Activated T-cell treated with anti-CD3 and anti-CD28 coated beads, Interleukin-2, amount 50 U/mL, for 4 hours (primary cell): ENCODE data around the gene RNASE8. TPM values are rescaled to one million over a fixed set of nuclear protein-coding genes. Genes with fewer than 3 reads are reported as not detected.

ENCODE experiments used
- ATAC-seq, 2 donors: fragments of 200-7000 bp; cut with Tn5 transposase; one replicate each; pipeline ENCODE4 v1.10.0; 2021
- DNase-seq: peaks from one replicate; pipeline ENCODE4 v3.0.0-alpha.2; 2020
- H3K27me3 Mint-ChIP-seq: one replicate; pipeline ENCODE4 v1.8.0; 2021; ENCODE audit warnings: low read depth, mixed read lengths
- H3K36me3 Mint-ChIP-seq: one replicate; pipeline ENCODE4 v1.8.0; 2022; ENCODE audit warnings: mixed read lengths; ENCODE audit not compliant: insufficient read depth
- H3K4me1 Mint-ChIP-seq: one replicate; pipeline ENCODE4 v1.8.0; 2021; ENCODE audit warnings: low read depth, mixed read lengths
- H3K4me3 Mint-ChIP-seq: one replicate; pipeline ENCODE4 v1.8.0; 2021; ENCODE audit warnings: mild to moderate bottlenecking, moderate library complexity, mixed read lengths
- H3K9me3 Mint-ChIP-seq: one replicate; pipeline ENCODE4 v1.8.0; 2021; ENCODE audit warnings: mixed read lengths
- total RNA-seq, 3 donors: library from RNA; stranded (reverse); gene quantifications; one replicate each; pipeline ENCODE4 v1.2.1, GENCODE V29; 2021

RNASE8 gene
- total RNA-seq, 3 donors from 2014 or later = not detected

GRCh38 chr14:21081521-21082142 is 24.0 kb downstream of the RNASE8 start:
- Mint-ChIP-seq H3K4me1 (peaks cover 8% of the 10 kb centered on the region), H3K27me3 (peaks cover 2% of the 10 kb centered on the region), H3K9me3 (no peaks in the 10 kb centered on the region), H3K36me3 (no peaks in the 10 kb centered on the region), H3K4me3 (no peak overlapping the region)
- no peak for ATAC-seq
- no peak for DNase-seq

GRCh38 chr14:21083565-21084325 is 26.1 kb downstream of the RNASE8 start:
- Mint-ChIP-seq H3K36me3 (no peaks in the 10 kb centered on the region), H3K27me3 (no peaks in the 10 kb centered on the region), H3K9me3 (no peaks in the 10 kb centered on the region), H3K4me3 (no peak overlapping the region), H3K4me1 (peaks cover 22% of the 10 kb centered on the region)
- DNase-seq (no peak), ATAC-seq (no peak)

DNA sequence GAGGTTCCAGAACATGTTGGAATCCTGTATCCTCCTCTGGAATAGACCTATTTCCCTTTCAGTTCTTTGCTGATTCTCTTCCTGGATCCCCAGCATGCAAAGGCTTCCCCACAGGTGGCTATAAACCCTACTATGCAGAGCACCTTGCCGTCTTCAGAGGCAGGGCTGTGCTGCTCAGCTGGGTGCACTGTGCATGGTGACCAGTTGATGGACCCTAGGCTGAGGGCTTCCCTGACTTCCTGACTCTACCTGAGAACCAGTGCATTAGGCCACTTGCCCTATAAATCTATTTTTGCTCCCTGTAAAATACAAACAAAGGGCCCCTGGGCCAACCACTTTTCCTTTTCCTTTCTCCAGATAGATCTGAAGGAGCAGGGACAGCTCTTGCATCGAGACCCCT is 26.8 kb downstream of the RNASE8 start:
- Mint-ChIP-seq H3K27me3 (no peaks in the 10 kb centered on the region), H3K4me1 (peaks cover 27% of the 10 kb centered on the region), H3K4me3 (no peak overlapping the region), H3K9me3 (no peaks in the 10 kb centered on the region), H3K36me3 (no peaks in the 10 kb centered on the region)
- DNase-seq (no peak), ATAC-seq (no peak)

DNA sequence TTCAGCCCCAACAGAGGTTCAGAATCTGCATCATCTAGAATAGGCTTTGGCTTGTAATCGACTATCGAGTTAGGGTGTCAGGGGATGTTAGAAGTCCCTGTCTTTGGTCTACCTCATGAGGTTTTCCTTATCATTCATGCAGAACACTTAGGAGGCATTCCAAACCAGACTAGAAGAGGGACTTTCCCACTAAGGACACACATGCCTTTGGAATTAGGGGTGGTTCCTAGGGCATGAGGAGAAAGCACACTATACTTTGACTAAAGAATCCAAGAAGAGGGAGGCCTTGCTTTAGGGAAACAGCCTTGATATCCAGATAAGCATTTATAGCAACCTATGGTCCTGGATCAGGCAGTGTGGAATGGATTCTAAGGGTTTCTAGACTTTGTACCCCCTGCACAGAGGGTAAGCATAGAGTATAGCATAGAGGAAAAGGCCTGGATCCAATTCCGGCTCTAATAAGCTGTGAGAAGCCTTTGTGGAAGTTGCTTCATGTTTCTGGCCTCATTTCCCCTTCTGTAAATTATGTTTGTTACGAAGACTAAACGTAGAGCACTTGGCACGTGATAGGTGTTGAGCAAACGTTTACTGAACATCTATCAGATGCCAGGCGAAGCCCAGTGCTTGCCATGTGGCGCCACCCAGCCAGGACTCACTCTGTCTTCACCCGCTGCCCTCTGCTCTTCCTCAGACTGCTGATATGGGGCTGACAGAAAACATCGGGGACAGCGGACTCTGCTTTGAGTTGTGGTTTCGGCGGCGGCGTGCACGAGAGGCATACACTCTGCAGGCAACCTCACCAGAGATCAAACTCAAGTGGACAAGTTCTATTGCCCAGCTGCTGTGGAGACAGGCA is 27.6 kb downstream of the RNASE8 start:
- no peak for DNase-seq
- Mint-ChIP-seq H3K4me1 (peaks cover 27% of the 10 kb centered on the region), H3K9me3 (no peaks in the 10 kb centered on the region), H3K27me3 (no peaks in the 10 kb centered on the region), H3K36me3 (no peaks in the 10 kb centered on the region), H3K4me3 (no peak overlapping the region)
- no peak for ATAC-seq

GRCh38 chr14:21086908-21087293 is 29.3 kb downstream of the RNASE8 start:
- DNase-seq (no peak), ATAC-seq (no peak)
- Mint-ChIP-seq H3K4me3 (peak overlapping the region; percentile 54), H3K36me3 (no peaks in the 10 kb centered on the region), H3K4me1 (peaks cover 27% of the 10 kb centered on the region), H3K27me3 (no peaks in the 10 kb centered on the region), H3K9me3 (no peaks in the 10 kb centered on the region)

- Mint-ChIP-seq H3K27me3 (no peaks in the 10 kb centered on the region), H3K9me3 (no peaks in the 10 kb centered on the region), H3K36me3 (no peaks in the 10 kb centered on the region), H3K4me1 (peaks cover 28% of the 10 kb centered on the region), H3K4me3 (no peak overlapping the region)
- peak; percentile 63 to 67 for ATAC-seq
- DNase-seq = peak; percentile 14
These were observed 29.9 kb downstream of the RNASE8 start for GRCh38 chr14:21087294-21088091.

- Mint-ChIP-seq H3K4me3 (no peak overlapping the region), H3K27me3 (no peaks in the 10 kb centered on the region), H3K36me3 (no peaks in the 10 kb centered on the region), H3K9me3 (no peaks in the 10 kb centered on the region), H3K4me1 (peaks cover 31% of the 10 kb centered on the region)
- ATAC-seq = no peak
- DNase-seq = no peak
These were observed 31.1 kb downstream of the RNASE8 start for GRCh38 chr14:21088687-21089086.

- Mint-ChIP-seq H3K27me3 (no peaks in the 10 kb centered on the region), H3K9me3 (no peaks in the 10 kb centered on the region), H3K36me3 (no peaks in the 10 kb centered on the region), H3K4me3 (no peak overlapping the region), H3K4me1 (peaks cover 29% of the 10 kb centered on the region)
- no peak for ATAC-seq
- no peak for DNase-seq
These were observed 31.6 kb downstream of the RNASE8 start for GRCh38 chr14:21089271-21089670.

- Mint-ChIP-seq H3K9me3 (no peaks in the 10 kb centered on the region), H3K27me3 (no peaks in the 10 kb centered on the region), H3K36me3 (no peaks in the 10 kb centered on the region), H3K4me1 (peaks cover 28% of the 10 kb centered on the region), H3K4me3 (no peak overlapping the region)
- DNase-seq (no peak), ATAC-seq (no peak)
These were observed 32.2 kb downstream of the RNASE8 start for GRCh38 chr14:21089877-21090193.

GRCh38 chr14:21090194-21090939 is 32.7 kb downstream of the RNASE8 start:
- ATAC-seq (no peak), DNase-seq (peak; percentile 13)
- Mint-ChIP-seq H3K9me3 (no peaks in the 10 kb centered on the region), H3K27me3 (no peaks in the 10 kb centered on the region), H3K4me3 (no peak overlapping the region), H3K36me3 (no peaks in the 10 kb centered on the region), H3K4me1 (peaks cover 28% of the 10 kb centered on the region)

DNA sequence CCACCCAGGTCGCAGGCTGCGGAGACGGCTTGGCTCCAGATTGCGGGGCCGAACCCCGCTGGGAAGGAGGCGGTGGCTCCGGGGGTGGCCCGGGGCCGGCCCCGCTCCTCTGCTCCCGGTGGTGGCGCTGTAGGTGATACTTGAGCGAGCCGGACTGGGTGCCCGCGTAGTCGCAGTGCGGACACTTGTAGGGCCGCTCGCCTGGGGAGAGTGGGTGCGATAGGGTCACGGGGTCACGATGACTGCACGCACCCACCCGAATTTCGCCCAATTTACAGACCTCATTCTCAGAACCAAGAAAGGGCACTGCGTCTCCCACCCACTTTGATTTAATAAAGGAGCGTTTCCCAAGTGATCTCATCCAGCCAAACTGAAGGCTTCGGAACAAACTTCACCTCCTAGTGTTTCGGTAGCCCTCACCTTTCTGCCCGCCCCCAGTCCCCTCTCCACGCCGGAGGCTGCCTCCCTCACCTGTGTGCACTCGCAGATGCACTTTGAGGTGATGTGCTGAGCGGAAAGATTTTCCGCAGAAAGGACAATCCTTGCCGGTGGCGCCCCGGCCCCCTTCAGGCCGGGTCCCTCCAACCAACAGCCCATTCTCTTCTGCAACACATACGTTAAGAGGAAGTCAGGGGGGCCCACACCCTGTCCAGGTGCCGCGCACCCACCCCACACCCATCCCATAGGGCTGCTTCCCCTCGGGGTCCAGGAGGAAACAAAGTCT is 33.5 kb downstream of the RNASE8 start:
- Mint-ChIP-seq H3K36me3 (no peaks in the 10 kb centered on the region), H3K4me1 (peaks cover 26% of the 10 kb centered on the region), H3K9me3 (no peaks in the 10 kb centered on the region), H3K27me3 (no peaks in the 10 kb centered on the region), H3K4me3 (no peak overlapping the region)
- ATAC-seq (no peak), DNase-seq (no peak)

- Mint-ChIP-seq H3K9me3 (no peaks in the 10 kb centered on the region), H3K4me3 (no peak overlapping the region), H3K27me3 (no peaks in the 10 kb centered on the region), H3K4me1 (peaks cover 22% of the 10 kb centered on the region), H3K36me3 (no peaks in the 10 kb centered on the region)
- DNase-seq (no peak), ATAC-seq (no peak)
These were observed 34.2 kb downstream of the RNASE8 start for GRCh38 chr14:21091821-21092272.
